Left colon (tissue), 2 donors: Measurements from ENCODE around the gene CCR3. TPM values are rescaled to one million over a fixed set of nuclear protein-coding genes. Genes with fewer than 3 reads are reported as not detected.
A peak's percentile ranks its signal among the peaks of the same experiment; 100 is the strongest.

Experiments
- ATAC-seq: fragments of 200-7000 bp; cut with Tn5 transposase; one replicate; pipeline ENCODE4 v1.9.1; 2020; ENCODE audit warnings: mild to moderate bottlenecking, moderate library complexity
- DNase-seq, 2 donors: peaks; one replicate each; pipeline ENCODE4 v3.0.0-alpha.2; 2020
- intact Hi-C, 2 donors: fragments of 100-400 bp; cut with DNase I in 1 of 2; cut with micrococcal nuclease in 1 of 2; formaldehyde crosslinking; loops; one replicate each; pipeline versions ENCODE4 v1.11.2 to v1.14.0; 2022; cut with DNase I, micrococcal nuclease
- total RNA-seq, 2 donors: library from RNA; stranded (reverse); fragmentation: NEBNext Ultra II Directional; extraction: Animal tissue kit (Norgen Biotek cat#: 25700); gene quantifications; one replicate each; pipeline ENCODE4 v1.2.1, GENCODE V29; 2021
- donor health status: DM: no; HTN: no; CAD: no.
- donor health status: DM: yes; HTN: yes; CAD: no.

The CCR3 gene
- total RNA-seq, 2 donors from 2014 or later: 0.28 TPM; not detected in 1

DNA sequence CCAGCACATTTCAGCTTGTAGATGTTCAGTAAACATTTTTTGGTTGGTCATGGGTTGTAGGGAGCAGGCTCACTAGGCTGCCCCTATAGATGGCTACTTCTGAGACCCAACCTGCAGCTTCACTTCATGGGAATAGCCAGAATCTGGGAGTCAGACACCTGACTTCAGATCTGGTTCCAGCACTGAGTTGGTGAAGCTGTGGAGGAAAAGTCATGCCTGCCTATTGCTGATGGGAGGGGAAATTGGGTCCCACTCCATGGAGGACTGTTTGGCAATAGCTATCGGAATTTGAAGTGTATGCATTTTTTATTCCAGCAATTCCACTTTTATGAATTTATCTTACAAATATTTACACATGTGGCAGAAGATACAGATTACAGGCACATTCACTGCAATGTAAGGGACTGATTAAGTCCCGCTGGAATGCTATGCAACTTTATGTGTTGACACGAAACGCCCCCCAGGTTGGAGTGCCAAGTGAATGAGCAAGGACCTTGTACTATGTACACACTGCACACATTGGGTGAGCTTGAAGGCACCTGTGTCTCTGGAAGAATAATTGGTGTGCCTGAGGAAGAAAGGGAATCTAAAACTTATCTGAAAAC lies 26.3 kb upstream of the CCR3 start:
- intact Hi-C loops: no loop called here
- peak; percentile 57 for ATAC-seq
- no peak for DNase-seq

DNA sequence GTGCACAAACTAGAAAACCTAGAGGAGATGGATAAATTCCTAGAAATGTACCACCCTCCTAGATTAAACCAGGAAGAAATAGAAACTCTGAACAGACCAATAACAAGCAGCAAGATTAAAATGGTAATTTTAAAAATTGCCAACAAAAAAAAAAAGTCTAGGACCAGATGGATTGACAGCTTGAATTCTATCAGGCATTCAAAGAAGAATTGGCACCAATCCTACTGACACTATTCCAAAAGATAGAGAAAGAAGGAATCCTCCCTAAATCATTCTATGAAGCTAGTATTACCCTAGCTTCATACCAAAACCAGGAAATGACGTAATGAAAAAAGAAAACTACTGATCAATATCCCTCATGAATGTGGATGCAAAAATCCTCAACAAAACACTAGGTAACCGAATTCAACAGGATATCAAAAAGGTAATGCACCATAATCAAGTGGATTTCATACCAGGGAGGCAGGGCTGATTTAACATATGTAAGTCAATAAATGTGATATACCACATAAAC lies 24.0 kb upstream of the CCR3 start:
- DNase-seq (no peak), ATAC-seq (no peak)
- intact Hi-C loops: no loop called here

DNA sequence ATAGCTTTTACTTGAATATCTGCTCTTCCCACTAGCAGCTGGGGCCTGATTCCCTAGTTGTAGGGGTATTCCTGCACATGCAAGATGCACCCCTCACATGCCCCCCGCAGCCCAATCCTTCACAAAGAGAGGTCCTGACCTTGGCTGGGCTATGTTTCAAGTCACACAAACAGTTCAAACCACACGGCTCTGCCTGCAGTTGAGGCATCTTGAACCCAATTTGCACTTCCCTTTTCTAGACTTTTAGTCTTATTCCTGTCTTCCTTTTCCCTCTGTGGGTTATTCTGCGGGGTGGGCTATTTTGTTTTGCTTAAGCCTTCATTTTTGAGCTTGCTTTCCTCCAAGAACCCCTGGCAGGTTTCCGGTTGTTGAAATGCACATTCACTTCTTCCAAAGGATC lies 20.9 kb upstream of the CCR3 start:
- no peak for ATAC-seq
- intact Hi-C loops: no loop called here

DNA sequence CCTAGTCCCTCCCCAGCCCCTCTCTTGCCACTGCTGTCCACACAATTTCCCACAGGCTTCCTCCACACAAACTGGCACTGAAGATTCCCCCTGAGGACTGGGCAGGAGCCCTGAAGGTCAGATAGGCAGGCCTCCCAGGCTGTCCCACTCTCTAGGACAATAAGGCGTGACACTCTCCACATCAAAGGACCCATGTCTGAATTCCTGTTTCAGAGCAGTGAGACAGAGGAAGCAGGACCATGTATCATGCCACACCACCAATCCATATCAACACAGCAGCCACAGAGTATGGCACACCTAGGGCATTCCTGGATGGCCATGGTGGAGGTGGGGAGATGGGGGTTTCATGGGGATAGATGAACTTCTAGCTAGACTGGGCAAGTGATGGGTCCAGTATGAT lies 20.3 kb upstream of the CCR3 start:
- intact Hi-C loops: no loop called here
- ATAC-seq (no peak), DNase-seq (no peak)

More for the DNA sequence above, 20.9 kb upstream of the CCR3 start:
- no peak for DNase-seq

DNA sequence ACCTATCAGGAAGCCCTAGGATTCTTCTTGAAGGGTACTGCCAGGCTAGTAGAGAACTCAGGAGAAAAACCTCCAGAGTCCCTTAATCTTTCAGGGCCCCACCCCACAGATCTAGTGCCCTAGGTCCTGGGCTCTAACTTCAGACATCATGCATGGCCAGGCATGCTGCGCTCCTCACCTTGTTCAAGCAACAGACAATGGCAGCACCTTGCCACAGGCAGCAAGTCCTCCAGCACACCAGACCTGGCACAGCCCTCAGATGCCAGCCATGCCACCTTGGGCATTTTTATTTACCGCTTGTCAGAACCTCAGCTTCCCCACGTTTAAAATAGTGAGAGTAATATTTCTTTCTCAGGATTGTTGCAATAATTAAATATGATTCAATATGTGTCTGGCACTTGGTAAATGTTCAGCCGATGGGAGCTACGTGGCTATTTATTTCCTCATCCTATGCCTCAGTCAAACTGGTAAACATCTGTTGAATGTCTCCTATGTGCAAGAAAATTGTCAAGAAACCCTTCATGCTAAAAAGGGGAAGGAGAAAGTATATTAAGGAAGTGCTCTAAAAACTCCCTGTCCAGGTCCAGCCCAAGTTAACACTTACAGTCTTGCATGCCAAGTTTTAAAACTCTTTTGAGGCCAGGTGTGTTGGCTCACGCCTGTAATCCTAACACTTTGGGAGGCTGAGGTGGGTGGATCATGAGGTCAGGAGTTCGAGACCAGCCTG lies 19.7 kb upstream of the CCR3 start:
- intact Hi-C loops: no loop called here
- ATAC-seq: no peak
- DNase-seq: no peak

DNA sequence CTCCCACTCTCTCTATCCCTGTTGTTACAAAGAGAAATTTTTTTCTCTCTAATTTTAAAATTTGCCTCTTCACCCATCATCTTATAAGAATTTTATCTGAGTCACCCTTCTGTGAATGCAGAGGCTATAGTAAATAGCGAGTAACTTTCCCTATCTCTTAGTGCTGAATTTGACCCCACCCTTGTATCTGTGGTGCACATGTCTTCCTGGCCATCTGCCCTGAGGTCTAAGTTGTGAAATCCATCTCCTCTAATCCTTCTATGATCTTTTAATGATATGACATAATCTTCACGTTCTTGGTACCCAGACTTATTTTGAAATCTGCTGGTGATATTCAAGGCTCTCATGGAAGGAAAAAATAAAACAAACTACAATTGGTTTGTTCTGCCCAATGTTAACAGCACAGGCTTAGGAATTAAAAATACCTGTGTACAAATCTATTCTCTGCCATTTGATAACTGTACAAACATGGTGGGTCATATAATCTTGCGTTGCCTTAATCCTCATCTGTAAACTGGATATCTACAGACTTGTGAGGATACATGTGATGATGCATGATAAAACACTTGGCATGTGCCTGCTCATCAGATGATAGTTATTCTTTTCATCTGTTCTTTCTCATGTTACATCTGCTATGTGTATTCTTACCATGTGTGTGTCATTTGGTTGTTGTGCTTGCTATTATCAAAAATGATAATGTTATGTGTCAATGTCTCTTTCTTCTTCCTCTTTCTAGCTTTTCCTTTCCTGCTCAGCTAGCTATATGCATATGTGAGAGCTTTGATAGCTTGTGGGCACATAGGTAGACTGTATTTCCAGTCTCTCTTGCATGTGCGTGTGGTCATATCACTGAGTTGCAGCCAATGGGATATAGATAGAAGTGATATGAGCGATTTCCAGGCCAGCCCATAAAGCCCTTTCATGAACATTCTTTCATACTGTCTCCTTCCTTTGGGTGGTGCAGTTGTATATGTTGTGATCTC lies 13.7 kb upstream of the CCR3 start:
- intact Hi-C loops: no loop called here
- no peak for ATAC-seq
- no peak for DNase-seq

DNA sequence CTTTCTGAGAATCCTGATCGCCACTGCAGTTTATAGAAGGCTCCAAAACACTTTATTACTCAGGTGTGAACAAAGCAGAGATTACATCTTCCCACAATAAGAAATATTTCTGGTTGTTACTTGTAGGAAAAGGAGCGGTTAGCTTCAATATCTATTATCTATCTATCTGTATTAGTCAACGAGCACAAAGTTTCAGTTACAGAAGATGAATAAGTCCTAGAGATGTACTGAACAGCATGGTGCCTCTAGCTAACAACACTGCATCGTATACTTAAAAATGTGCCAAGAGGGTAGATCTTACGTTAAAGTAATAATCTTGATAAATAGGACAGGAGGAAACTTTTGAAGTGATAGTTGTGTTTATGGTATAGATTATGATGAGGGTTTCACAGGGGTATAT lies 10.9 kb upstream of the CCR3 start:
- ATAC-seq (no peak), DNase-seq (no peak)

DNA sequence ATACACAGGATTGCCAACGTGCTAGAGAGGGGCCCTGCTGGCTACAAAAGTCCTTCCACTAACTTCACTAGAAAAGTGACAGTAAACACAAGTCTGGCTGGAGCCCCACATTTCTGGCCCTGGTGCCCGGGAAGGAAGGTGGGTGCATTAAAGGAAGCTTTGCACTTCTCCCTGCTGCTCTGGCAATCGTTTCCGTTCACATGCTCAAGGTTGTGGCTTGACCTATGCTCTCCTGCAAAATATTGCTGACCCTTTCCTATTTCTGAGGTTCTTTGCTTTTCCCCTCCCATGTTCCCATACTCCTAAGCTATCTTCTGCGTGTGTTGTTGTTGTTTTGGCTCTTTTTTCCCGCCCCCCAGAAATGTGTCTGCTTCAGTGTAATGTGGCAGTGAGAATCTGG lies 9.1 kb upstream of the CCR3 start:
- no peak for ATAC-seq
- no peak for DNase-seq
- intact Hi-C loops: no loop called here

More for the DNA sequence above, 10.9 kb upstream of the CCR3 start:
- intact Hi-C loops: no loop called here

DNA sequence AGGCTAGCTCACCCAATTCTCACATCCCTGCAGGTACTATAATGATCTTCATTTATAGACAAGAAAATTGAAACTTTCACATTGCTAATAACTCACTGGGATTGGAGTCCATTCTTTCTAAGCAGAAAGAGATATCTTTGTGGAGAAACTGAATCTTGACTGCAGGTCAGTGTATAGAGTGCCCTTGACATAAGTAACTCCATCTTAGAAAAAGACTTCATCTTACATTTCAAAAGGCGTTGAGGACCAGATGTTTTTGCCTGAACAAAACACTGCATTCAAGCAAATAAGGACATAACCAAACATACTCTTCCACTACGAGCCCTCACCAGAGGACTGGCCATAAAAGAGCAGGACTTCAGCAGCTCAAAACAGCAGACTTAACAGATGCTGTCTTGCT lies 6.8 kb upstream of the CCR3 start:
- ATAC-seq (no peak), DNase-seq (no peak)
- intact Hi-C loops: no loop called here

DNA sequence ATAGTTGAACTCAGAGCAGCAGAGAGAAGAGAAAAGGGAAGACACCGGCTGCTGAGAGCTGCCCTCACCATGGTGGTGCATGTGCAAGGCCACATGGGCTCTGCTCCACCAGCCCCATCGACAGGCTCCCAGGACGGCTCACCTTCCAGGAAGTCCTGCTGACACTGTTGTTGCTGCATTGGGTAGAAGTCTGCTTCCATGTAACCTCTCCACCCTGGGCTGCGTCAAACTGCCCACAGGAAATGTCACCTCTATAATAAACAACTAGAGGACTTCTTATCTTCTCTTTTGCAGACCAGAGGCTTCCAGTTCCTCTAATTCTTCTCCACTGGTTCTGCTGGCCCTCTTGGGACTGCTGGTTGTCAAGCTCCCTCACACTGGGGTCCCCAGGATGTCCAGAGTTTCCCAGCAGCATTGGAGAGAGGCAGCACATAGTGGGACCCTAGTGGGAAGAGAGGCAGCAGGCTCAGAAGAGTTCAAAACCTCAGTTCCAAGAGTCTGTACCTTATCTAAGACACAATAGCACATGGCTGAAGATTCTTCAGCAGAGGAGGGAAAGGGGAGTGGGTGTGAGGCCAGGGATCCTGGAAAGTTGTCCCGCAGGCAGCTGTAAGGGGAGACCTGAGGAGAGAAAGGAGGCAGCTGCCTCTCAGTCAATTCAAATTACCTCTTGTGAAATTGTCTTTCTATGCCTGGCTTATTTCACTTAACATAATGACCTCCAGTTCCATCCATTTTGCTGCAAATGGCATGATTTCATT lies 5.8 kb upstream of the CCR3 start:
- no peak for DNase-seq
- no peak for ATAC-seq

DNA sequence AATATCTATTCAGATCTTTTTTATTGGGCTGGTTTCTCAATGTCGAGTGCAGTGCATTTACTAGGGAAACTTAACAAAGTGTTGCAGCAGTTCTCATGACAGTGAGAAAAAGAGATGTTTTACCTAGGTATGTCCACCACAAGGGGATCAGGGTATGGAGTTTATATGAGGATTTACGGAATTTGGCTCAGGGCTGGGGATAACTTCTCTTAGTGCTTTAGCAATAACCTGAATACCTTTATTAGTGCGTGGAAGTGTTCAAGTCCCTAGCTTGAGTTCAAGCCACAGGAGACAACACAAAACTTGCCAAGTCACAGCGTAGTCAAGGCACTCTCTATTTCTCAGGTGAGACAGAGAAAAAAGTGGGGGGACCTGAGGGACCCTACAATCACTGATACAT lies 3.9 kb upstream of the CCR3 start:
- no peak for ATAC-seq
- DNase-seq: no peak
- intact Hi-C loops: no loop called here

More for the DNA sequence above, 5.8 kb upstream of the CCR3 start:
- intact Hi-C loops: no loop called here

DNA sequence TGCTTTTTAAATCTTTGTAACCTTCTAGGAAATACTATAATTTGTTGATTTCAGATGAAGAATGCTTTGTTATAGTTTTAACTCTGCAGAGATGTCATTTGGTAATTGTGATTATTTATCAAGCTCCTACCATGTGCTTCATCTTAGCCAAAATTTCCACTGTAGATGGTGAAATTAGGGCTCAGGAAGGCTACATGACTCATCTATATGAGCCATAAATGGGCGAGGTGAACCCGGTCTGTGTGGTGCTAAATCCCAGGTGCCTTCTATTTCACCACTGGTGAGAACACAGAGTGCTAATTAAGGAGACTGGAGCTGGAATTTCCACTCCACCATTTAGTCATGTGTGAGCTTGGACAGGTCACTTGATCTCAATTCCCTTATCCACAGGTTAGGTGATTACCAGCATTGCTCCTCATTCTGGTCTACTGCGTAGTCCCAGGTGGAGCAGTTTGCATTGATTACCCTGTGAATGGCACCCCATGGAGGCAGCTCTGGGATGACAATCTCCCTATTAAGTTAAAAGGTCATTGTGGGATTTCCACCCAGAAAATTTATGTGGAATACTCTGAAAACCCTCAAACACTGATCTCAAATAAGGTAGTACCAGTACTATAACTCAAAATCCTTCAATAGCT lies 2.8 kb upstream of the CCR3 start:
- ATAC-seq (no peak), DNase-seq (no peak)
- intact Hi-C loops: no loop called here

DNA sequence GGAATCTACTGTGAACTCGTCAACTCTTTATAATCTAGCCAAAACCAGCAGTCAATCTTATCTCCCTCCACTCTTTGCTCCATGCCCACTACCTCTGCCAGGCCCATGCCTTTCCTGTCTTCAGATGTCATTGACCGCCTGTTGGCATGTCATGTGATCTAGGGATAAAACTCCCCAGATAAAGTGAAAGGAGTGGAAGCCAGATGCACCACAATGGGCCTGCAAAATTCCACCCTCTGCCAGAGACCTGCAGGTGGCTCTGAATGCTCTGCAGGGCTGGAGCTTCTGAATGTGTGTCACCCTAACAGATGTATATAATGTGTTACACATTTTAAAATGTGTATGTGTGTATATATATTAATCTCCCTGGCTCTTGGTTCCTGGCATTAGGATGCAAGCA lies 2.3 kb upstream of the CCR3 start:
- ATAC-seq (no peak), DNase-seq (no peak)
- intact Hi-C loops: no loop called here

DNA sequence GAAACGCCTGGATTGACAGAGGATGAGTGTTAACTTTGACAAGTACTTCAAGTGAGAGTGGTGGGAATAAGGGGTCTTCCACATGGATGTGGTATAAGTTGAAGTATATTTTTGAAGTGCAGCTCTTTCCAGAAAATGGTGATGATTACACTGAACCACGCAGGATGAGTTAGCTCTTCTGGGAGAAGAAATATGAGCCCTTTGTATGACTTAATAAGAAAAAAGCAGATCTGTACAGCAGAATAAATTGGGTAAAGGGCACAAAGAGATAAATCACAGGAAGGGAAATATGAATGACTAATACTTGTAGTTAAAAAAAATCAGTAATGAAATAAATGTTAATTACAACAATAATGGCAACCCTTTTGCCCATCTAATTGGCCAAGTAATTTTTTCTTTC lies 1.3 kb downstream of the CCR3 start:
- intact Hi-C loops: no loop called here
- no peak for ATAC-seq

DNA sequence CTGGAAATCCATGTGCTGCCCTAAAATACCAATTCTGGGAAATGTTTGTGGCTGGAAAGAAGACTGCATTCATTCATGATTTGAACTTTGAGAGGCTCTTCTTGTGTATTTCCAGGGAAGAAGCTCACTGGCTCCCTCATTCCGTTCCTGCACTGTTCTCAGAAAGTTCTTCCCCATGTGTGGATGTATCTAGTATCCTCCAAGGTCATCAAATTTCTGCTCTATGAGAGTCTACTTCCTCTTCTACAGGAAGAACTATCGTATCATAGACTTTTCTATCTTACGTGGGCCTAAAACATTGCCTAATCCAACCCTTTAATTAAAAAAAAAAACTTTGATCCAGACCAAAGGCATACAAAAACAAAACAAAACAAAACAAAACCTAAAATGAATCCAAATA lies 2.9 kb downstream of the CCR3 start:
- ATAC-seq: no peak
- no peak for DNase-seq

More for the DNA sequence above, 1.3 kb downstream of the CCR3 start:
- no peak for DNase-seq

DNA sequence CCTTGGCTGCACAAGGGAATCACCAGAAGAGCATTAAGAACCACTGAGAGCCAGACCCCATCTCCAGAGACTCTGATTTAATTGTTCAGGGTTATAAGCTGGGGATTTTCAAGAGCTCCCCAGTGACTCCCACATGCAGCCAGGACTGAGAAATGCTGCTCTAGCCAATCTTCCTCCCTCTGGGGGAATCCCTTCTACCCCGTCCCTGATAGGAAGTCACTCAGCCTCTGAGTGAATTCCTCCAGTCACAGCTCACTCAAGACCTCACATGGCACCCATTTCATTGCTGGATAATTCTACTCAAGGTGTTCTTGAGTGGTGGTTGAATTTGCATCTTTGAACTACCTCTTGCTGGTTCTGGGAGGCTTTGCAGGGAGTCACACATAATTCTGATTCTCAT lies 10.7 kb downstream of the CCR3 start:
- intact Hi-C loops: no loop called here
- ATAC-seq (no peak), DNase-seq (no peak)

More for the DNA sequence above, 2.9 kb downstream of the CCR3 start:
- intact Hi-C loops: no loop called here

DNA sequence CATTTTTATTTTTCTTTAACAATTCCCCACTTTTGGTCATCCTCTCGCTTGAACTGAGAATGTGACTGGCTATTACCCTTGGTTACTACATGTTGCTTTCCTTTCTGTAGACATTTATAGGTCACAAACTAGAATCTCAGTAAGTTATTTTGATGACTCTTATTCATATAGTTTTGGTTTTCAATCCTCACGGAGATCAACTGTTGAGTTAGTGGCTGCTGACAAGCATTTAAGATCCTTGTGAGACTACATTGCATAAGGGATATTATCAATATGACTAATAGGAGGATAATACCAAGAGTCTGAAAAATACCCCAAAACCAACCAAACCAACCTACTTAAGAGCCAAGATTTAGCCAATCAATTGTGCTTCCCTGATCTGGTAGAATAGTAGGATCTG lies 16.3 kb downstream of the CCR3 start:
- intact Hi-C loops: no loop called here
- no peak for ATAC-seq

DNA sequence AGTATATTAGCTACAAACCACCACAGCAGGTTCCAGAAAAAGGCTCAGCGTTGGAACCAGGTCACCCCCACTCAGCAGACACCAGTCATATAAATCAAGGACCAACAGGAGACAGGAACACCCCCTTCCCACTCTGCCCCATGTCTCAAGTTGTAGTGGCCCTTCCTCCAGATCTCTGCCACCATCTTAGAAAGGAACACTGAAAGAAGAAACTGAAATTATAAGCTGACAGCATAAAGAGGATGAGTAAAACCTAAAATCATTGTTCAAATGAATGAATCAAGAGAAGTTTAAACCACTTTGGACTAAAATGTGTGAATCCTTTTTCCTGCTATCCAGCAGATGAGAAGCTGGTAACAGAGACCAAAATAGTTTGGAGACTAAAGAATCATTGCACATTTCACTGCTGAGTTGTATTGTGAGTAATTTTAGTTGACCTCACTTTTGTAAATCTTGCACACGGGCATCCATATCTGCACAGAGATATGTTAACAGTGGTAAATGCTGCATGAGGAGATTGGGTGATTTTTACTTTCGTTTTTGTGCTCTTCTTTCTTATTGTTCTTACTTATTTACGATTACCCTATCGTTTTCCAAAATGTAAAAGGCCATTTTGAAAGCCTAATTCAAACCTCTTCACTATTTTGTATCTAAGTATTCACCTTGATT lies 19.8 kb downstream of the CCR3 start:
- no peak for DNase-seq
- intact Hi-C loops: no loop called here
- no peak for ATAC-seq

More for the DNA sequence above, 16.3 kb downstream of the CCR3 start:
- no peak for DNase-seq
